NB4 (cell line): ENCODE measurements around the gene KATNA1.
A peak's percentile ranks its signal among the peaks of the same experiment; 100 is the strongest.

Experiments used
- DNase-seq: peaks from one replicate; pipeline ENCODE4 v3.0.0; 2010; ENCODE audit warnings: low read depth
- H3K4me3 ChIP-seq: one replicate; pipeline ENCODE4 v1.5.1; 2011; ENCODE audit warnings: mild to moderate bottlenecking, low read depth, low read length, moderate library complexity
- MYC ChIP-seq: IDR thresholded peaks from 2 replicates; pipeline ENCODE4 v1.6.1; 2011; ENCODE audit warnings: low read depth, low read length
- POLR2A ChIP-seq: IDR thresholded peaks from 2 replicates; pipeline ENCODE4 v1.6.1; 2011; ENCODE audit warnings: mild to moderate bottlenecking; ENCODE audit not compliant: insufficient read length; ENCODE audit errors: extremely low read depth
- TF ChIP-seq, protein P1 (sequence below): IDR thresholded peaks from 2 replicates; pipeline ENCODE4 v1.6.1; 2011; ENCODE audit warnings: low read depth, low read length
- TF ChIP-seq, protein P2 (sequence below): IDR thresholded peaks from one replicate; pipeline ENCODE4 v1.5.1; 2012; ENCODE audit warnings: low read depth, low read length

The KATNA1 gene

DNA sequence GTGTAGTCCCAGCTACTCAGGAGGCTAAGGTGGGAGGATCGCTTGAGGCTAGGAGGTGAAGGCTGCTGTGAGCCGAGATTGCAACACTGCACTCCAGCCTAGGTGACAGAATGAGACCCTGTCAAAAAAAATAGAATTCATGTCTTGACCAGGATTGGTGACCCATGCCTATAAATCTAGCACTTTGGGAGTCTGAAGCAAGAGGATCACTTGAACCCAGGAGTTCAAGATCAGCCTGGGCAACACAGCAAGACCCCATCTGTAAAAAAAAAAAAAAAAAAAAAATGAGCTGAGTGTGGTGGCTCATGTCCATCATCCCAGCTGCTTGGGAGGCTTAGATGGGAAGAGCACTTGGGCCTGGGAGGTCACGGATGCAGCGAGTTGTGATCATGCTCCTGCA, 48.0 kb downstream of the KATNA1 start:
- H3K4me3 ChIP-seq, result no peak overlapping the region
- no peak for DNase-seq
- TF ChIP-seq MYC, result no peak
- TF ChIP-seq, protein P1, sequence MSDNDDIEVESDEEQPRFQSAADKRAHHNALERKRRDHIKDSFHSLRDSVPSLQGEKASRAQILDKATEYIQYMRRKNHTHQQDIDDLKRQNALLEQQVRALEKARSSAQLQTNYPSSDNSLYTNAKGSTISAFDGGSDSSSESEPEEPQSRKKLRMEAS, result no peak

DNA sequence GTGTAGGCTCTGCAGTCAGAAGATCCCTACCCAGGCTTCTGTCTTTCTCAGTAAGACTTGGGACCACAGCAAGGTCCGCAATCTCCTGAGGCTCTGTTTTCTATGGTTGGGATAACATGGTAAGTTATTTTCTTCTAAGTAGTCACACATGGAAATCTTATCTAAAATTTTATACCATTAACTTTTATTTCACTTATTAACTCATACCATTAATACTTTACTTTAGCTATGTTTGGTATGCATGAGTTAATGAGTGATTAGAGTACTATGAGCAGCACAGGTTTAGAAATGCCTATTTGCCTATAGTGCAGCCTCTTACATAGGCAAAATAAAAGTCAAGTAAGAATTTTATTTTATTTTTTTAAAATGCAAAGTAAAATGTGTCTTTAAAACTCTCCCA, 55.1 kb downstream of the KATNA1 start:
- H3K4me3 ChIP-seq, result no peak overlapping the region
- TF ChIP-seq, protein P2, sequence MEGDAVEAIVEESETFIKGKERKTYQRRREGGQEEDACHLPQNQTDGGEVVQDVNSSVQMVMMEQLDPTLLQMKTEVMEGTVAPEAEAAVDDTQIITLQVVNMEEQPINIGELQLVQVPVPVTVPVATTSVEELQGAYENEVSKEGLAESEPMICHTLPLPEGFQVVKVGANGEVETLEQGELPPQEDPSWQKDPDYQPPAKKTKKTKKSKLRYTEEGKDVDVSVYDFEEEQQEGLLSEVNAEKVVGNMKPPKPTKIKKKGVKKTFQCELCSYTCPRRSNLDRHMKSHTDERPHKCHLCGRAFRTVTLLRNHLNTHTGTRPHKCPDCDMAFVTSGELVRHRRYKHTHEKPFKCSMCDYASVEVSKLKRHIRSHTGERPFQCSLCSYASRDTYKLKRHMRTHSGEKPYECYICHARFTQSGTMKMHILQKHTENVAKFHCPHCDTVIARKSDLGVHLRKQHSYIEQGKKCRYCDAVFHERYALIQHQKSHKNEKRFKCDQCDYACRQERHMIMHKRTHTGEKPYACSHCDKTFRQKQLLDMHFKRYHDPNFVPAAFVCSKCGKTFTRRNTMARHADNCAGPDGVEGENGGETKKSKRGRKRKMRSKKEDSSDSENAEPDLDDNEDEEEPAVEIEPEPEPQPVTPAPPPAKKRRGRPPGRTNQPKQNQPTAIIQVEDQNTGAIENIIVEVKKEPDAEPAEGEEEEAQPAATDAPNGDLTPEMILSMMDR, result no peak
- TF ChIP-seq, protein P1, result no peak
- TF ChIP-seq POLR2A (no peak), MYC (no peak)
- no peak for DNase-seq

GRCh38 chr6:149592983-149593382, 55.5 kb downstream of the KATNA1 start:
- DNase-seq, result no peak
- H3K4me3 ChIP-seq, result no peak overlapping the region
- TF ChIP-seq, protein P2, result no peak
- TF ChIP-seq POLR2A (no peak), MYC (no peak)
- TF ChIP-seq, protein P1, result no peak

- no peak overlapping the region for H3K4me3 ChIP-seq
- TF ChIP-seq POLR2A, result no peak
- TF ChIP-seq, protein P1, result no peak
- no peak for TF ChIP-seq MYC
- TF ChIP-seq, protein P2, result no peak
- DNase-seq, result peak; percentile 49
Measured at GRCh38 chr6:149586149-149586548, 62.4 kb downstream of the KATNA1 start.

DNA sequence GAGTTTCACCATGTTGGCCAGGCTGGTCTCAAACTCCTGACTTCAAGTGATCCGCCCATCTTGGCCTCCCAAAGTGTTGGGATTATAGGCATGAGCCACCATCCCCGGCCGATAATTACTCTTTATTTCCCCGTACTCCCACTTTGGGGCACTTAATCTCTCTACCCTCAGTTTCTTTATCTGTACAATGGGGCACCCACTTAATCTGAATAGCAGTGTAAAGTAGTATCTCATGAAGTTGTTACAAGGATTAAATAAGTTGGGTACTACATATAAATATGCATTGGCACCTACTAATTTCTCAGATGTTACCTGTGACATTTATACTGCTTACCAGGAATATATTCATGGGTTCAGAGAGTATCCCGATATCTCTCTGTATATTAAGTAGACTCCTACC, 67.2 kb downstream of the KATNA1 start:
- no peak for DNase-seq
- no peak overlapping the region for H3K4me3 ChIP-seq
- no peak for TF ChIP-seq POLR2A
- TF ChIP-seq, protein P2, result no peak
- TF ChIP-seq, protein P1, result no peak
- TF ChIP-seq MYC, result no peak

GRCh38 chr6:149580880-149581279, 67.6 kb downstream of the KATNA1 start:
- no peak for DNase-seq
- no peak overlapping the region for H3K4me3 ChIP-seq
- TF ChIP-seq MYC, result no peak
- no peak for TF ChIP-seq POLR2A
- TF ChIP-seq, protein P2, result no peak
- TF ChIP-seq, protein P1, result no peak
